Effector memory CD8-positive, alpha-beta T cell (primary cell): ENCODE results near the gene MBLAC1.
"Not testable (repeated sequence)": the region's sequence is repeated elsewhere in the genome, so short reads cannot be mapped to it uniquely, and the experiment has no call there.

Source experiments
- ATAC-seq: fragments of 150-1000 bp; cut with Tn5 transposase; replicated peaks from 2 replicates; pipeline ENCODE4 v1.10.0; 2021; ENCODE audit warnings: mild to moderate bottlenecking, moderate library complexity
- DNase-seq, 3 experiments: peaks; one replicate each; pipeline ENCODE4 v3.0.0; 2021
- H3K27ac Mint-ChIP-seq, 2 donors: one replicate each; pipeline ENCODE4 v1.8.0; 2022; ENCODE audit warnings: mild to moderate bottlenecking in 2 of 2, mixed read lengths in 2 of 2, moderate library complexity in 2 of 2
- H3K27me3 Mint-ChIP-seq, 2 donors: one replicate each; pipeline ENCODE4 v1.8.0; 2022; ENCODE audit warnings: mixed read lengths in 2 of 2
- H3K36me3 Mint-ChIP-seq: one replicate; pipeline ENCODE4 v1.8.0; 2022; ENCODE audit warnings: mild to moderate bottlenecking, moderate library complexity, mixed read lengths; ENCODE audit not compliant: insufficient read depth
- H3K4me1 Mint-ChIP-seq, 2 donors: one replicate each; pipeline ENCODE4 v1.8.0; 2022; ENCODE audit warnings: low read depth in 2 of 2, mixed read lengths in 2 of 2
- H3K4me3 Mint-ChIP-seq, 2 donors: one replicate each; pipeline ENCODE4 v1.8.0; 2022; ENCODE audit warnings: mild to moderate bottlenecking in 2 of 2, mixed read lengths in 2 of 2, moderate library complexity in 2 of 2
- H3K9me3 Mint-ChIP-seq, 2 donors: one replicate each; pipeline ENCODE4 v1.8.0; 2022; ENCODE audit warnings: mixed read lengths in 2 of 2

Gene MBLAC1

DNA sequence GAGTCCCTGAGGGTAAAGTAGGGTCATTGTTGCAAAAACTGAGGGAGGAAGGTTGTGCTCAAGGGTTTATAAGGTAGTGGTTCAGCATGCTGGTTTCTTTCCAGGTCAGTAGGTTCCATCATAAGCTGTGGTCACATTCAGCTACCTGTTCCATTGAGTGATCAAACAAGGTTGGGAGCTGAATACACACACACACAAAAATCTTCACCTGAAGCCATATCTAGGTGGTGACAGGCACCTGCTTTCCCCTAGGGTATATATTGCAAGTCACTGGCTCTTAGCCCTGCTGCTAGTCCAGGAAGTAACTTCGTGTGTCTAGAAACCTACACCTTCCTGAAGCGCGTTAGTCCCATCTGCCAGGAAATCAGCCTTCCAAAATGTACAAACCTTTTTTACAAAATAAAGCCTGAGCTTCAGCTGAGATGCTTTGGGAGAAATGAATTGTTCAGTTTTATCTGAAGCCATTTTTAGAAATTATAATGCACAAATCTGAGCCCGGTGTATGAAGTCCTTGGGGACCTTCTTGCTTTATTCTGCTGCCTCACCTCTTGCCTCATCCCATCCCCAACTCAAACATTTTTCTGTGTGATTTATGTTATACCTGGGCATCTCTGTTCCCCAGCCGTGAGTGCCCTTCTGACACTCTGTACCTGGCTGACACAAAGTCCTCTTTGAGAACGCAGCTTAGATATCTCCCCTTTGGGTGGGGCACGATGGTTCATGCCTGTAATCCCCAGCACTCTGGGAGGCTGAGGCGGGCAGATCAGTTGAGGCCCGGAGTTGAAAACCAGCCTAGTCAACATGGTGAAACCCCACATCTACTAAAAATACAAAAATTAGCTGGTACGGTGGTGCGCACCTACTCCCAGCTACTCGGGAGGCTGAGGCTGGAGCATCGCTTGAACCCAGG lies 11.3 kb downstream of the MBLAC1 start:
- Mint-ChIP-seq H3K27ac (no peak overlapping the region), H3K4me3 (no peak overlapping the region), H3K9me3 (no peaks in the 10 kb centered on the region), H3K36me3 (peaks cover 4% of the 10 kb centered on the region), H3K27me3 (peaks cover 5 to 23% of the 10 kb centered on the region in 2 donors), H3K4me1 (peaks cover 0 to 3% of the 10 kb centered on the region in 2 donors)
- DNase-seq (no peak), ATAC-seq (no peak)

DNA sequence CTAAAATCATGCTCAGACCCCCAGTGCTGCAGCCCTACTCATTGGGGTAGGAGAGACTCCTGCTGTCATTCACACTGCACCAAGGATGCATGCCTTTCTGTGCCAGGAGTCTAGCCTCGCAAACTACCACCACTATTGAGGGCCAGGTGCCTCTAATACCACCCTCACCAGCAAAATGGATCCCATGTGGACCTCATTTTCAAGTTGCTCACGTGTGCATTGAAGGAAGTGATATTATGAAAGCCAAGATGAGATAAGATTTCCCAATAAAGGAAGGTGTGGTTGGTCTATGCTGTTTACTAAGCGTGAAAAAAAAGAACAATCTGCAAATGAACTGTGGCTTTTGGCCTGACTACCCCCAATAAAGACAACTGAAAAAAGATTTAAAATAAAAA lies 14.8 kb downstream of the MBLAC1 start:
- peaks cover 0 to 3% of the 10 kb centered on the region in 2 donors for H3K4me1 Mint-ChIP-seq
- no peak for DNase-seq
- H3K27ac Mint-ChIP-seq = no peak overlapping the region
- H3K36me3 Mint-ChIP-seq = no peaks in the 10 kb centered on the region
- no peak for ATAC-seq
- peaks cover 5 to 15% of the 10 kb centered on the region in 2 donors for H3K27me3 Mint-ChIP-seq
- H3K9me3 Mint-ChIP-seq = no peaks in the 10 kb centered on the region
- H3K4me3 Mint-ChIP-seq = no peak overlapping the region

GRCh38 chr7:100142461-100142860 lies 15.7 kb downstream of the MBLAC1 start:
- Mint-ChIP-seq H3K27ac (no peak overlapping the region), H3K9me3 (no peaks in the 10 kb centered on the region), H3K36me3 (no peaks in the 10 kb centered on the region), H3K4me3 (no peak overlapping the region), H3K4me1 (peaks cover 0 to 3% of the 10 kb centered on the region in 2 donors), H3K27me3 (peaks cover 5 to 15% of the 10 kb centered on the region in 2 donors)
- ATAC-seq (no peak), DNase-seq (no peak)

DNA sequence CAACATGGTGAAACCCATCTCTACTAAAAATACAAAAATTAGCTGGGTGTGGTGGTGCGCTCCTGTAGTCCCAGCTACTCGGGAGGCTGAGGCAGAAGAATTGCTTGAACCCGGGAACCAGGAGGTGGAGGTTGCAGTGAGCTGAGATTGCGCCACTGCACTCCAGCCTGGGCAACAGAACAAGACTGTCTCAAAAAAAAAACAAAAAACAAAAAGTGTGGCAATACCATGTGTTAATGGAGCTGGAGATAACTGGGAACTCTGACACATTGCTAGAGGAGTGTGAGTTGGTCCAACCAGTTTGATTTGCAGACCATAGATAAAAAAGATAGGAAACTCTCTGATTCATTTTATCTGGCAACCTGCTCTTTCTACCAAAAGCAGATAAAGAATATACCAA lies 19.6 kb downstream of the MBLAC1 start:
- not testable (repeated sequence) for DNase-seq, H3K4me3 Mint-ChIP-seq, H3K27me3 Mint-ChIP-seq, H3K9me3 Mint-ChIP-seq, ATAC-seq, H3K27ac Mint-ChIP-seq
- peaks cover 24% of the 10 kb centered on the region in 2 donors for H3K4me1 Mint-ChIP-seq
- H3K36me3 Mint-ChIP-seq = peaks cover 18% of the 10 kb centered on the region

DNA sequence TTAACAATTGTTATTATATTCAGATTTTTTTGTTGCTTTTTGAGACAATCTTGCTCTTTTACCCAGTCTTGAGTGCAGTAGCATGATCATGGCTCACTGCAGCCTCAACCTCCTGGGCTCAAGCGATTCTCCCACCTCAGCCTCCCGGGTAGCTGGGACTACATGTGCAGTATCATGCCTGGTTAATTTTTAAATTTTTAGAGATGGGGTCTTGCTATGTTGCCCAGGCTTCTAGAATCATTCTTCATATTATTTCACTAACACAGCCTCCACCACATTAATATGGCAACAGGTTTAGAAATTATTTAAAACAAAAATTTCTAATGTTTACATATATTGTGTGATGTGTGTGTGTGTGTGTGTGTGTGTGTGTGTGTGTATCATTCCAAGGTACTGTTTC lies 20.5 kb downstream of the MBLAC1 start:
- H3K27ac Mint-ChIP-seq = no peak overlapping the region
- H3K36me3 Mint-ChIP-seq = peaks cover 18% of the 10 kb centered on the region
- ATAC-seq (no peak), DNase-seq (no peak)
- no peak overlapping the region for H3K4me3 Mint-ChIP-seq
- peaks cover 24 to 27% of the 10 kb centered on the region in 2 donors for H3K4me1 Mint-ChIP-seq
- no peaks in the 10 kb centered on the region for H3K9me3 Mint-ChIP-seq
- H3K27me3 Mint-ChIP-seq = no peaks in the 10 kb centered on the region

DNA sequence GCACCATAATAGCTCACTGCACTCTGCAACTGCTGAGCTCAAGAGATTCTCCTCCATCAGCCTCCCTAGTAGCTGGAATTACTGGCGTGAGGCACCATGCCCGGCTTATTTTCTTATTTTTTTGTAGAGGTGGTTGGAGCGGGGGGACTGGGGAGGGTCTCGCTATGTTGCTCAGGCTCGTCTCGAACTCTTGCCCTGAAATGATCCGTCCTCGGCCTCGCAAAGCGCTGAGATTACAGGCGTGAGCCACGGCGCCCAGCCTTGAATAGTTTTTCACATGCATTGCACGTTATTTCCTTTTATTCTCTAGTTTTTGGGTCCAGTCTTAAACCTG lies 21.4 kb downstream of the MBLAC1 start:
- H3K27ac Mint-ChIP-seq = peak overlapping the region; percentile 97 to 99
- H3K9me3 Mint-ChIP-seq = no peaks in the 10 kb centered on the region
- H3K4me3 Mint-ChIP-seq = peak overlapping the region; percentile 98 to 99
- DNase-seq (no peak), ATAC-seq (peak; percentile 6)
- peaks cover 25% of the 10 kb centered on the region for H3K36me3 Mint-ChIP-seq
- H3K27me3 Mint-ChIP-seq = no peaks in the 10 kb centered on the region
- H3K4me1 Mint-ChIP-seq = peaks cover 28 to 30% of the 10 kb centered on the region in 2 donors

DNA sequence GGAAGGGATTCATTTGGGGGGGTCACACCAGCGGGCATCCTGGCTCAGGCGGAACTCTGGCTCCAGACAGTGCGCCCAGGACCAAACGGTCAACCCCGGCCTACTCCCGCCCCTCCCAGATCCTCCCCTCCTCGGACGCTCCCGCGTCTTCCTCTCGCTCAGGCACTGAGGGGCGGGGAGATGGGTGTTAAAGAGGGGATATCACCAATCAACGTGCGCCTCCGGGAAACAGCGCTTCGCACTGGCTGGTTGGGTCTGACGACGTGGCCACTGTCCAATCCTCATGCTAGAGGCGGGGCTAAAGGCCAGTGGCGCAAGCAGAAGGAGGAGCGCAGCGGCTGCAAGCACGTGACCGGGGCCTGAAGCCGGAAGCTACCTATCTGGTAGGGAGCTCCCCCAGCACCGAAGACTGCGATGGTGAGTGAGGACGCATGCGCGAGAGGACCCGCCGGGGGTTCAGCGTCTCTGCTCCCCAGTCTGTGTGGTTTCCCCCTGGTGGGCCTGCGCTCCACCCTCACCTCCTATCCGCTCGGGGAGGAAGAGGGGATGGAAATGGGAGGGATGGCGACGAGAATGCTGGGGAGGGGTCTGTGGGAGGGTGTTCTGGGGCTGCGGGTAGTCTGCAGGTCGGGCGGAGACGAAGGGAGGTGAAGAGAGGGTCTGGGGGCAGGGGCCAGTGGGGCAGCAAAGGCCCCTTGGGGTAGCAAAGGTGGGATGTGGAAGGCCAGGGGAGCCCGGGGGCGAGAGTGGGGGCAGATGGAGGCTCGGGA lies 22.0 kb downstream of the MBLAC1 start, which contains the start of gene LAMTOR4:
TSS of gene LAMTOR4 (plus strand) at position 360 of the 770 bp plus-strand sequence. CDS start at position 415, 55 bp downstream.
- Mint-ChIP-seq H3K4me3 (peak within 1 kb of the TSS; percentile 98 to 99), H3K27me3 (no peaks in the 10 kb centered on the region), H3K9me3 (no peaks in the 10 kb centered on the region), H3K36me3 (peaks cover 31% of the 10 kb centered on the region), H3K27ac (peak within 1 kb of the TSS; percentile 97 to 99), H3K4me1 (peaks cover 30 to 31% of the 10 kb centered on the region in 2 donors)
- ATAC-seq (peak; percentile 92), DNase-seq (peak; percentile 96 to 97 (median 97))

DNA sequence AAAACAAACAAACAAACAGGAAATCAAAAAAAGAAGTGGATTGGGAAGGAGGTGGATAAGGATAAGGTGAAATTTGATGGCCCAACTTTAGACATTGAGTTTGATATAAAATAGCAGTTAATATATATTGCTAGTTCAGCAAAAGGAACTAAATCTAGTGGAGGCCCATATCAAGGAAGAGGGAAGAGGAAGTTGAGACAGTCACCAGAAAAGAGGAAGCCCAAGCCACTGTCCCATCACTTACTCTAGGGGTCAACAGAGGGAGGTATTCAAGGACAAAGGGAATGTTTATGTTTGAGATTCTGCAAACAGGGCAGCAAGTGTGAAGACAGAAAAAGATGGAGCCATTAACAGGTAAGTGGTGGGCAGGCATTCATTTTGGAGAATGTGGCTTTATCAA lies 25.6 kb downstream of the MBLAC1 start:
- peaks cover 36 to 41% of the 10 kb centered on the region in 2 donors for H3K4me1 Mint-ChIP-seq
- H3K4me3 Mint-ChIP-seq = no peak overlapping the region

DNA sequence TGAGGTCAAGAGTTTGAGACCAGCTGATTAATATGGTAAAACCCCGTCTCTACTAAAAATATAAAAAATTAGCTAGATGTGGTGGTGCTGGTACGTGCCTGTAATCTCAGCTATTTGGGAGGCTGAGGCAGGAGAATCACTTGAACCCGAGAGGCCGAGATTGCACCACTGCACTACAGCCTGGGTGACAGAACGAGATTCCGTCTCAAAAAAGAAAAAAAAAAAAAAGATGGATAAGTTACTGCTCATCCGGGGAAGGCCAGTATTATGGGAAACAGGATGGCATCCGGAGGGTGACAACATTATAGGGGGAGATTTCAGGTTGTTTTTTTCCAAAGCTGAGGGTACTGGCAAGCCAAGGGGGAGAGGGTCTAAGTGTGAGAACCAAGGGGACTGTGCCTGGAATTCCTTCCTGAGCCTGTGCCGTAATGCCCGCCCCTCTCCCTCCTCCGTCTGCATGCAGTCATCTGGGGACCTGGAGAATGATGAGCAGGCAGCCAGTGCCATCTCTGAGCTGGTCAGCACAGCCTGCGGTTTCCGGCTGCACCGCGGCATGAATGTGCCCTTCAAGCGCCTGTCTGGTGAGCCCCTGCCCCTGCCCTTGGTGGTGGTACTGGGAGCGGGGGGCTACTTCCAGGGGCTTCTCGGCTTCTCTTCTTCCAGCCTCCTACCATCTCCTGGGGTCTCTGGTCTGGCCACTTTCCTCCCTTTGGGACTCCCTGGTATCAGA lies 26.3 kb downstream of the MBLAC1 start:
- peak overlapping the region in 1 of 2 donors; percentile 45 for H3K27ac Mint-ChIP-seq
- no peak overlapping the region for H3K4me3 Mint-ChIP-seq
- ATAC-seq (no peak), DNase-seq (no peak)
- H3K36me3 Mint-ChIP-seq = peaks cover 59% of the 10 kb centered on the region
- H3K4me1 Mint-ChIP-seq = peaks cover 41 to 43% of the 10 kb centered on the region in 2 donors
- H3K27me3 Mint-ChIP-seq = no peaks in the 10 kb centered on the region
- H3K9me3 Mint-ChIP-seq = no peaks in the 10 kb centered on the region

More for the DNA sequence above, 25.6 kb downstream of the MBLAC1 start:
- DNase-seq (no peak), ATAC-seq (no peak)
- H3K36me3 Mint-ChIP-seq = peaks cover 56% of the 10 kb centered on the region
- no peaks in the 10 kb centered on the region for H3K27me3 Mint-ChIP-seq
- peak overlapping the region in 1 of 2 donors; percentile 45 for H3K27ac Mint-ChIP-seq
- no peaks in the 10 kb centered on the region for H3K9me3 Mint-ChIP-seq

DNA sequence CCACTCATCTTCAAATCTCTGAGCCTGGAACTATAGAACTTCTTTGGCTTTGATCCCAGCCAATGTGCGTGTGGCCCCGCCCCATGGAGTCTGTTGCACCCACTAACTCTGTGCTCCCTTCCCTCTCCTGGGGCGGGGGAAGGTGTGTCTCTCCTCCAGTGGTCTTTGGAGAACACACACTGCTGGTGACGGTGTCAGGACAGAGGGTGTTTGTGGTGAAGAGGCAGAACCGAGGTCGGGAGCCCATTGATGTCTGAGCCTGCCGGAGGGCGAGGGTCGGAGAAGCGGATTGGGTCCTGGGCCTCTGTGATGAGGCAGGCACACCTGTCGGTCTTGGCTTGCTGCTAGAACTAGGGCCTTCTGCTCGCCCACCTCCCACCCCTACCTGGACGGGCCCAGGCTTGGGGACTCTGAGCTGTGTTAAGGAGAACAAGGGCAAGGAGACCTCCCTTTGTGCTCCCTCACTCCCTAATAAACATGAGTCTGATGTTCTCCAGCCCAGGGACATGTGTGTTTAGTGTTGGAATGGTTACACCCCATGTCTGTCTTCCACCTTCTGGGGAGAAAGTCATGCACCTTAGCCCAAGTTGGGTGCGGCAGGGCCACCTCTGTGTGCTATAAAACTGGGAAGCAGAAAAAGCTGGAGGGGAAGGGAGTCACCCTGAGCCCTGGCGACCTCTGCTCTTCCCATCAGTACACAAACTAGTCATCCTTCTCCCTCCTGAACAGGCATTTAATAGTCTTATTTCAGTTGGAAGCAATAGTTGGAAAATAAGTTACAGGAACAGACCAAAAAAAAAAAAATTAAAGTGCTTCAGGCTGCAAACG lies 27.2 kb downstream of the MBLAC1 start:
- Mint-ChIP-seq H3K4me1 (peaks cover 34 to 35% of the 10 kb centered on the region in 2 donors), H3K27me3 (no peaks in the 10 kb centered on the region), H3K9me3 (no peaks in the 10 kb centered on the region), H3K36me3 (peaks cover 52% of the 10 kb centered on the region), H3K4me3 (no peak overlapping the region), H3K27ac (no peak overlapping the region)
- ATAC-seq (no peak), DNase-seq (no peak)

GRCh38 chr7:100154651-100155491 lies 28.1 kb downstream of the MBLAC1 start:
- no peak for DNase-seq
- Mint-ChIP-seq H3K36me3 (peaks cover 50% of the 10 kb centered on the region), H3K27ac (no peak overlapping the region), H3K27me3 (no peaks in the 10 kb centered on the region), H3K4me3 (no peak overlapping the region), H3K9me3 (no peaks in the 10 kb centered on the region), H3K4me1 (peaks cover 32 to 33% of the 10 kb centered on the region in 2 donors)
- no peak for ATAC-seq
